Measurements from ENCODE around the gene TMEM205.
"Not testable (repeated sequence)": the region's sequence is repeated elsewhere in the genome, so short reads cannot be mapped to it uniquely, and the experiment has no call there.

TMEM205 gene

GRCh38 chr19:11339254-11340098 lies 6.6 kb downstream of the TMEM205 start, which contains the start of gene RAB3D:
Gene RAB3D, minus strand, starts transcription at chr19:11339657. Its CDS starts 2,258 bp downstream, at chr19:11337399.
- DNase-seq (ENCODE audit: low spot score) = peak; percentile 96

GRCh38 chr19:11338569-11339253 lies 7.4 kb downstream of the TMEM205 start:
- DNase-seq (ENCODE audit: low spot score) = no peak

- DNase-seq (ENCODE audit: low spot score) = no peak
Measured at GRCh38 chr19:11338121-11338520, 7.9 kb downstream of the TMEM205 start.

- no peak for DNase-seq (ENCODE audit: low spot score)
Measured at GRCh38 chr19:11337080-11337479, 9.0 kb downstream of the TMEM205 start.

- no peak for DNase-seq (ENCODE audit: low spot score)
Measured at GRCh38 chr19:11335449-11336146, 10.5 kb downstream of the TMEM205 start.

GRCh38 chr19:11333838-11334237 lies 12.2 kb downstream of the TMEM205 start:
- DNase-seq (ENCODE audit: low spot score) = not testable (repeated sequence)

GRCh38 chr19:11332822-11333221 lies 13.2 kb downstream of the TMEM205 start:
- no peak for DNase-seq (ENCODE audit: low spot score)

- DNase-seq (ENCODE audit: low spot score) = no peak
Measured at GRCh38 chr19:11331502-11331901, 14.6 kb downstream of the TMEM205 start.

GRCh38 chr19:11330127-11330526 lies 15.9 kb downstream of the TMEM205 start:
- no peak for DNase-seq (ENCODE audit: low spot score)

- DNase-seq (ENCODE audit: low spot score) = no peak
Measured at GRCh38 chr19:11325544-11325943, 20.5 kb downstream of the TMEM205 start.

- no peak for DNase-seq (ENCODE audit: low spot score)
Measured at GRCh38 chr19:11324748-11325389, 21.2 kb downstream of the TMEM205 start.

- peak; percentile 57 for DNase-seq (ENCODE audit: low spot score)
Measured at GRCh38 chr19:11324079-11324661, 21.9 kb downstream of the TMEM205 start.

GRCh38 chr19:11323601-11324078 lies 22.4 kb downstream of the TMEM205 start:
- no peak for DNase-seq (ENCODE audit: low spot score)

- DNase-seq (ENCODE audit: low spot score) = no peak
Measured at GRCh38 chr19:11322269-11323024, 23.6 kb downstream of the TMEM205 start.

- DNase-seq (ENCODE audit: low spot score) = no peak
Measured at GRCh38 chr19:11321191-11322126, 24.6 kb downstream of the TMEM205 start.

GRCh38 chr19:11320278-11320995 lies 25.6 kb downstream of the TMEM205 start:
- not testable (repeated sequence) for DNase-seq (ENCODE audit: low spot score)

GRCh38 chr19:11306337-11306736 lies 39.7 kb downstream of the TMEM205 start:
- DNase-seq (ENCODE audit: low spot score) = no peak

- peak; percentile 20 for DNase-seq (ENCODE audit: low spot score)
Measured at GRCh38 chr19:11304936-11305335, 41.1 kb downstream of the TMEM205 start.

- no peak for DNase-seq (ENCODE audit: low spot score)
Measured at GRCh38 chr19:11300811-11301120, 45.3 kb downstream of the TMEM205 start.

Data from COLO829 (cell line).